Neural progenitor cell (in vitro differentiated cells): ENCODE data around the gene PTP4A2.

ENCODE experiments used
- EZH2 ChIP-seq: fragments of 200-600 bp; sonication (generic); IDR thresholded peaks from 2 replicates; pipeline ENCODE4 v1.6.1; 2017; ENCODE audit warnings: antibody characterized with exemption, mild to moderate bottlenecking, moderate library complexity
- EZH2phosphoT487 ChIP-seq: fragments of 200-600 bp; sonication (generic); IDR thresholded peaks from 2 replicates; pipeline ENCODE4 v1.6.1; 2017; ENCODE audit warnings: antibody characterized with exemption
- TF ChIP-seq, protein P1 (sequence below): fragments of 200-600 bp; sonication (generic); IDR thresholded peaks from 2 replicates; pipeline ENCODE4 v1.5.1; 2017; ENCODE audit warnings: antibody characterized with exemption, mild to moderate bottlenecking

DNA sequence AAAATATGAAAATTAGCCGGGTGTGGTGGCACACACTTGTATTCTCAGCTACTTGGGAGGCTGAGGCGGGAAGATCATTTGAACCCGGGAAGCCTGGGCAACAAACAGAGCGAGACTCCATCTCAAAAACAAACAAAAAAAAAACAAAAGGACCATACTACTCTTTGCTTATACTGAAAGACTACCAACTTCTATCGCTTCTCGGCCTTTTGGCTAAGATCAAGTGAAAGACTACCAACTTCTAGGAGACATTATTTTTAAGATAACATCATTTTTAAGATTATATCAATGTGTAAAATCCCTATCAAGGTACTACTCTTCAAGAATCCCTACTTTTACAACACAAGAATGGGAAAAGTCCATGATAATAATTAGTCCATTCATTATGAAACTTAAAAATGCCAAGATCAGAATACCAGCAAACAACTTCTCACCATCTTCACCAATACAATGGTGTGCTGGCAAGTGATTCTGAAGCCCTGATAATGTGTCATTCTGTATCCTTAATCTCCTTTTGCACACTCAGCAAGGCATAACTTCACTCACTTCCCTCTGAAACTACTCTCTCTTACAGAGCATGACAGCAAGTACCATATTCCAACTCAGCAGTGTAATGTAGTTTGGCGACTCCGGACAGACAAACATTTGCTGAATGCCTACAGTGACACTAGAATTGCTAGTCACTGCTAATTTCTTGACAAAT lies 1.7 kb downstream of the PTP4A2 start:
- TF ChIP-seq, protein P1, sequence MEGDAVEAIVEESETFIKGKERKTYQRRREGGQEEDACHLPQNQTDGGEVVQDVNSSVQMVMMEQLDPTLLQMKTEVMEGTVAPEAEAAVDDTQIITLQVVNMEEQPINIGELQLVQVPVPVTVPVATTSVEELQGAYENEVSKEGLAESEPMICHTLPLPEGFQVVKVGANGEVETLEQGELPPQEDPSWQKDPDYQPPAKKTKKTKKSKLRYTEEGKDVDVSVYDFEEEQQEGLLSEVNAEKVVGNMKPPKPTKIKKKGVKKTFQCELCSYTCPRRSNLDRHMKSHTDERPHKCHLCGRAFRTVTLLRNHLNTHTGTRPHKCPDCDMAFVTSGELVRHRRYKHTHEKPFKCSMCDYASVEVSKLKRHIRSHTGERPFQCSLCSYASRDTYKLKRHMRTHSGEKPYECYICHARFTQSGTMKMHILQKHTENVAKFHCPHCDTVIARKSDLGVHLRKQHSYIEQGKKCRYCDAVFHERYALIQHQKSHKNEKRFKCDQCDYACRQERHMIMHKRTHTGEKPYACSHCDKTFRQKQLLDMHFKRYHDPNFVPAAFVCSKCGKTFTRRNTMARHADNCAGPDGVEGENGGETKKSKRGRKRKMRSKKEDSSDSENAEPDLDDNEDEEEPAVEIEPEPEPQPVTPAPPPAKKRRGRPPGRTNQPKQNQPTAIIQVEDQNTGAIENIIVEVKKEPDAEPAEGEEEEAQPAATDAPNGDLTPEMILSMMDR = no peak
- TF ChIP-seq EZH2 (no peak), EZH2phosphoT487 (no peak)
